D341Med (cell line): Measurements from ENCODE around the gene SLC6A17.
A peak's percentile ranks its signal among the peaks of the same experiment; 100 is the strongest.

Experiments
- DNase-seq: peaks from one replicate; pipeline ENCODE4 v3.0.0; 2012; ENCODE audit warnings: low spot score

Gene SLC6A17

GRCh38 chr1:110205156-110205555, 54.9 kb downstream of the SLC6A17 start:
- DNase-seq, result no peak

GRCh38 chr1:110205591-110206155, 55.4 kb downstream of the SLC6A17 start:
- DNase-seq, result no peak

- DNase-seq, result no peak
Measured at GRCh38 chr1:110206261-110206920, 56.1 kb downstream of the SLC6A17 start.

- DNase-seq, result peak; percentile 80
Measured at GRCh38 chr1:110207831-110208230, 57.5 kb downstream of the SLC6A17 start.

GRCh38 chr1:110208916-110209645, 58.8 kb downstream of the SLC6A17 start:
- DNase-seq, result no peak

- DNase-seq, result peak; percentile 81
Measured at GRCh38 chr1:110209715-110210603, 59.7 kb downstream of the SLC6A17 start, which contains the start of gene KCNC4. KCNC4 (plus strand) TSS chr1:110210314; CDS start chr1:110211500, 1,186 bp downstream.

GRCh38 chr1:110210604-110211495, 60.6 kb downstream of the SLC6A17 start:
- DNase-seq, result peak; percentile 67

- DNase-seq, result peak; percentile 43
Measured at GRCh38 chr1:110211496-110212168, 61.3 kb downstream of the SLC6A17 start.

GRCh38 chr1:110212169-110213142, 62.2 kb downstream of the SLC6A17 start:
- no peak for DNase-seq

- no peak for DNase-seq
Measured at GRCh38 chr1:110213143-110213540, 62.8 kb downstream of the SLC6A17 start.

- DNase-seq, result no peak
Measured at GRCh38 chr1:110214454-110215404, 64.4 kb downstream of the SLC6A17 start.

- DNase-seq, result no peak
Measured at GRCh38 chr1:110215621-110216515, 65.6 kb downstream of the SLC6A17 start.

- no peak for DNase-seq
Measured at GRCh38 chr1:110216844-110217444, 66.7 kb downstream of the SLC6A17 start.

- DNase-seq, result no peak
Measured at GRCh38 chr1:110218137-110218536, 67.8 kb downstream of the SLC6A17 start.

GRCh38 chr1:110218739-110219138, 68.4 kb downstream of the SLC6A17 start:
- no peak for DNase-seq

- no peak for DNase-seq
Measured at GRCh38 chr1:110220324-110220723, 70.0 kb downstream of the SLC6A17 start.

GRCh38 chr1:110221119-110221518, 70.8 kb downstream of the SLC6A17 start:
- DNase-seq, result no peak
